Smooth muscle cell (in vitro differentiated cells): ENCODE data around the gene KCNK18. TPM values are rescaled to one million over a fixed set of nuclear protein-coding genes. Genes with fewer than 3 reads are reported as not detected.

Experiments
- DNase-seq: peaks from one replicate; lab custom pipeline; 2025; ENCODE audit not compliant: unreplicated experiment; lab: John Stamatoyannopoulos, UW
- H2AFZ ChIP-seq: fragments of 200-600 bp; sonication (generic); 2 replicates; pipeline ENCODE4 v1.6.0; 2016; ENCODE audit warnings: antibody characterized with exemption, low read depth, mild to moderate bottlenecking
- H3F3A ChIP-seq: fragments of 200-600 bp; sonication (generic); 2 replicates; pipeline ENCODE4 v1.6.0; 2017; ENCODE audit warnings: antibody characterized with exemption, low read depth
- H3K27ac ChIP-seq: fragments of 200-600 bp; sonication (generic); 2 replicates; pipeline ENCODE4 v1.5.1; 2016; ENCODE audit warnings: low read depth, mild to moderate bottlenecking
- H3K27me3 ChIP-seq: fragments of 200-600 bp; sonication (generic); 2 replicates; pipeline ENCODE4 v1.6.1; 2016; ENCODE audit warnings: low read depth, mild to moderate bottlenecking
- H3K36me3 ChIP-seq: fragments of 200-600 bp; sonication (generic); 2 replicates; pipeline ENCODE4 v1.5.1; 2016; ENCODE audit warnings: low read depth
- H3K4me1 ChIP-seq: fragments of 200-600 bp; sonication (generic); 2 replicates; pipeline ENCODE4 v1.5.1; 2016; ENCODE audit warnings: low read depth
- H3K4me2 ChIP-seq: fragments of 200-600 bp; sonication (generic); 2 replicates; pipeline ENCODE4 v1.6.0; 2016; ENCODE audit warnings: mild to moderate bottlenecking
- H3K4me3 ChIP-seq: fragments of 200-600 bp; sonication (generic); 2 replicates; pipeline ENCODE4 v1.5.1; 2016; ENCODE audit warnings: mild to moderate bottlenecking
- H3K79me2 ChIP-seq: fragments of 200-600 bp; sonication (generic); 2 replicates; pipeline ENCODE4 v1.6.0; 2016; ENCODE audit warnings: low read depth, mild to moderate bottlenecking
- H3K9ac ChIP-seq: fragments of 200-600 bp; sonication (generic); 2 replicates; pipeline ENCODE4 v1.6.0; 2016; ENCODE audit warnings: low read depth
- H3K9me3 ChIP-seq: fragments of 200-600 bp; sonication (generic); replicated peaks from 2 replicates; pipeline ENCODE4 v1.5.1; 2016; ENCODE audit warnings: low read depth
- H4K20me1 ChIP-seq: fragments of 200-600 bp; sonication (generic); 2 replicates; pipeline ENCODE4 v1.6.0; 2016; ENCODE audit warnings: low read depth
- CTCF ChIP-seq: fragments of 200-600 bp; sonication (generic); IDR thresholded peaks from 2 replicates; pipeline ENCODE4 v1.5.1; 2017; ENCODE audit warnings: borderline replicate concordance, mild to moderate bottlenecking, antibody characterized with exemption; ENCODE audit not compliant: insufficient read depth, poor library complexity, severe bottlenecking
- WGBS: methylation state at CpG from one replicate; pipeline ENCODE4 v1.1.7; 2016; ENCODE audit warnings: low lambda C conversion rate; 5-methylcytosine and 5-hydroxymethylcytosine counted together
- polyA plus RNA-seq: library from polyadenylated mRNA; unstranded; fragments of >200 nt; fragmentation: Nextera tagmentation; extraction: Ambion mirVana; gene quantifications from 2 replicates; pipeline ENCODE4 v1.2.1, GENCODE V29; 2016
- total RNA-seq: library from RNA; depleted of rRNA; stranded (reverse); fragments of >200 nt; gene quantifications from 2 replicates; pipeline ENCODE4 v1.2.3, GENCODE V29; 2014

KCNK18 gene
- total and polyA plus RNA-seq, 2 experiments from 2014 or later: not detected

GRCh38 chr10:117223693-117224430 is 26.6 kb downstream of the KCNK18 start:
- DNase-seq: no peak
- H4K20me1 ChIP-seq: no peaks in the 10 kb centered on the region
- H3K4me1 ChIP-seq: no peaks in the 10 kb centered on the region
- H3K9me3 ChIP-seq: no peaks in the 10 kb centered on the region
- H3F3A ChIP-seq: no peaks in the 10 kb centered on the region
- no peak overlapping the region for H3K9ac ChIP-seq
- H3K27me3 ChIP-seq: peaks cover 17% of the 10 kb centered on the region
- no peak overlapping the region for H3K27ac ChIP-seq
- WGBS: 88% methylated on average over 7 of the region's 7 CpGs
- H3K4me2 ChIP-seq: no peak overlapping the region
- no peak for TF ChIP-seq CTCF
- H3K79me2 ChIP-seq: no peaks in the 10 kb centered on the region
- no peaks in the 10 kb centered on the region for H3K36me3 ChIP-seq
- H3K4me3 ChIP-seq: no peak overlapping the region
- H2AFZ ChIP-seq: no peak overlapping the region

- Histone ChIP-seq H3F3A (no peaks in the 10 kb centered on the region), H3K4me2 (no peak overlapping the region), H3K79me2 (no peaks in the 10 kb centered on the region), H3K27me3 (peaks cover 16% of the 10 kb centered on the region), H3K9me3 (no peaks in the 10 kb centered on the region), H3K4me1 (no peaks in the 10 kb centered on the region), H3K4me3 (no peak overlapping the region), H3K9ac (no peak overlapping the region), H4K20me1 (no peaks in the 10 kb centered on the region), H3K27ac (no peak overlapping the region), H2AFZ (no peak overlapping the region), H3K36me3 (no peaks in the 10 kb centered on the region)
- no peak for TF ChIP-seq CTCF
- 87% methylated on average over 3 of the region's 3 CpGs for WGBS
- no peak for DNase-seq
Observed at GRCh38 chr10:117224881-117225280, 27.6 kb downstream of the KCNK18 start.

GRCh38 chr10:117226813-117227451 is 29.6 kb downstream of the KCNK18 start:
- H3K9ac ChIP-seq: no peak overlapping the region
- no peak overlapping the region for H2AFZ ChIP-seq
- H3F3A ChIP-seq: no peaks in the 10 kb centered on the region
- H3K27ac ChIP-seq: no peak overlapping the region
- no peaks in the 10 kb centered on the region for H3K4me1 ChIP-seq
- H3K27me3 ChIP-seq: peaks cover 35% of the 10 kb centered on the region
- no peak overlapping the region for H3K4me3 ChIP-seq
- no peaks in the 10 kb centered on the region for H3K79me2 ChIP-seq
- peak; percentile 33 for TF ChIP-seq CTCF
- H3K36me3 ChIP-seq: no peaks in the 10 kb centered on the region
- no peak overlapping the region for H3K4me2 ChIP-seq
- no peaks in the 10 kb centered on the region for H4K20me1 ChIP-seq
- DNase-seq: no peak
- 36% methylated on average over 10 of the region's 10 CpGs for WGBS
- no peaks in the 10 kb centered on the region for H3K9me3 ChIP-seq
